Measurements from ENCODE around the gene RABGGTA.
"Not testable (repeated sequence)": the region's sequence is repeated elsewhere in the genome, so short reads cannot be mapped to it uniquely, and the experiment has no call there.

Gene RABGGTA

DNA sequence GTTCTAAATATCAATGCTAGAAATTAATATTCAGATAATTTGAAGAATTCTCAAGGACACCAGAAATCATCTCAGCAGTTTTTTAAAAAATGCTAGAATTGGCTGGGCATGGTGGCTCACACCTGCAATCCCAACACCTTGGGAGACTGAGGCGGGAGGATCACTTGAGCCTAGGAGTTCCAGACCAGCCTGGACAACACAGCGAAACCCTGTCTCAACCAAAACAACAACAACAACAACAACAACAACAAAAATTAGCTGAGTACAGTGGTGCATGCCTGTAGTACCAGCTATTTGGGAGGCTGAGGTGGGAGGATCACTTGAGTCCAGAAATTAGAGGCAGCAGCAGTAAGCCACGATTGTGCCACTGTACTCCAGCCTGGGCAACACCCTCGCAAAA is 52.3 kb downstream of the RABGGTA start:
- no peak for DNase-seq (ENCODE audit: extremely low read depth, insufficient read length)
- Histone ChIP-seq H3K36me3 (ENCODE audit: control insufficient read depth, insufficient read depth, low read length) (peaks cover 3% of the 10 kb centered on the region; the same call in 1 of the 2 replicates), H3K27me3 (replicated peaks; ENCODE audit: control insufficient read depth, insufficient read depth, low read length) (no peaks in the 10 kb centered on the region), H3K4me3 (replicated peaks; ENCODE audit: low read depth, low read length) (no peak overlapping the region)
- TF ChIP-seq, protein P1, sequence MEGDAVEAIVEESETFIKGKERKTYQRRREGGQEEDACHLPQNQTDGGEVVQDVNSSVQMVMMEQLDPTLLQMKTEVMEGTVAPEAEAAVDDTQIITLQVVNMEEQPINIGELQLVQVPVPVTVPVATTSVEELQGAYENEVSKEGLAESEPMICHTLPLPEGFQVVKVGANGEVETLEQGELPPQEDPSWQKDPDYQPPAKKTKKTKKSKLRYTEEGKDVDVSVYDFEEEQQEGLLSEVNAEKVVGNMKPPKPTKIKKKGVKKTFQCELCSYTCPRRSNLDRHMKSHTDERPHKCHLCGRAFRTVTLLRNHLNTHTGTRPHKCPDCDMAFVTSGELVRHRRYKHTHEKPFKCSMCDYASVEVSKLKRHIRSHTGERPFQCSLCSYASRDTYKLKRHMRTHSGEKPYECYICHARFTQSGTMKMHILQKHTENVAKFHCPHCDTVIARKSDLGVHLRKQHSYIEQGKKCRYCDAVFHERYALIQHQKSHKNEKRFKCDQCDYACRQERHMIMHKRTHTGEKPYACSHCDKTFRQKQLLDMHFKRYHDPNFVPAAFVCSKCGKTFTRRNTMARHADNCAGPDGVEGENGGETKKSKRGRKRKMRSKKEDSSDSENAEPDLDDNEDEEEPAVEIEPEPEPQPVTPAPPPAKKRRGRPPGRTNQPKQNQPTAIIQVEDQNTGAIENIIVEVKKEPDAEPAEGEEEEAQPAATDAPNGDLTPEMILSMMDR (IDR thresholded peaks at IDR 0.05; ENCODE audit: insufficient read depth, low read length, poor library complexity, severe bottlenecking), result no peak

DNA sequence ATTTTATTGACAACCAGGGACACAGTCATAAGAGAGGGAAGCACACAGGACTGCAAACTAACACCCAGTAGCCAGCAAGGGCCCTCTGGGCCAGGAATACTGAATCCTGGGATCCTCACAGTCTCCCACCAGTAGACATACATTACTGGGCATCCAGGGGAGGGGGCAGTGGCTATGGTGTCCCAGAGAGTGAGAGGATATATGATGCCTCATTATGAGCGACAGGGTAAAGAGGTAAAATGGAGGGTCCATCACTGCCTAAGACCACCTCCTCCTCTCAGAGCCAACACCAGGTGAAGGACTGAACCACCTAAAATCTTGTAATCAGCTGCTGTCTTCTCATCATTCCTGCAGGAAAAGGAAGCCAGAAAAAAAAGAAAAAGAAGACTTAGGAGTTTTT is 54.5 kb downstream of the RABGGTA start:
- not testable (repeated sequence) for DNase-seq (ENCODE audit: extremely low read depth, insufficient read length); H3K36me3 ChIP-seq (ENCODE audit: control insufficient read depth, insufficient read depth, low read length); H3K4me3 ChIP-seq (replicated peaks; ENCODE audit: low read depth, low read length); H3K27me3 ChIP-seq (replicated peaks; ENCODE audit: control insufficient read depth, insufficient read depth, low read length)

DNA sequence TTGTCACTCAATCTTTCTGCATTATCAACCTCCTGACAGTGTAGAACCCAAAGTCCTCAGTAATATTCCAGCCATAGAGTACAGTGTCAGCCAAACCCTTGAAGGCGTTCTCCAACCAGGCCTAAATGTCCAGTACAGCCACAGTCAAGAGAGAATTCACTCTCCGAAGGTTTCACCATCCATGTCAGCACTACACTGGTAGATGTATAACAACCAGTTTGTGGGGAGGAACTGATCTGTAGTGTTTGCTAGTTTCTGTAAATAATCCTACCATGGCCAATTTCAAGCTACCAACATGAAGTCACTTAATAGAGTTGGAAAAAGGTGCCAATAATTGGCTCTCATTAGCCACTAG is 55.1 kb downstream of the RABGGTA start:
- TF ChIP-seq, protein P1 (IDR thresholded peaks at IDR 0.05; ENCODE audit: insufficient read depth, low read length, poor library complexity, severe bottlenecking), result no peak
- Histone ChIP-seq H3K4me3 (replicated peaks; ENCODE audit: low read depth, low read length) (peak overlapping the region; percentile 92; the same call in 1 of the 2 replicates), H3K27me3 (replicated peaks; ENCODE audit: control insufficient read depth, insufficient read depth, low read length) (no peaks in the 10 kb centered on the region), H3K36me3 (ENCODE audit: control insufficient read depth, insufficient read depth, low read length) (peaks cover 5% of the 10 kb centered on the region)
- DNase-seq (ENCODE audit: extremely low read depth, insufficient read length), result no peak

Measured in GM06990 (cell line).